GM20000 (cell line): ENCODE results near the gene SOWAHA.

ENCODE experiments used
- DNase-seq: peaks from one replicate; pipeline ENCODE4 v3.0.0; 2012; ENCODE audit warnings: low spot score
- CTCF ChIP-seq: IDR thresholded peaks from 2 replicates; pipeline ENCODE4 v1.5.1; 2012; ENCODE audit warnings: mild to moderate bottlenecking, control low read depth; ENCODE audit errors: extremely low read depth, missing control alignments

The SOWAHA gene

GRCh38 chr5:132779961-132780360 lies 33.1 kb upstream of the SOWAHA start:
- TF ChIP-seq CTCF: no peak
- no peak for DNase-seq

GRCh38 chr5:132780577-132780976 lies 32.5 kb upstream of the SOWAHA start:
- TF ChIP-seq CTCF: no peak
- DNase-seq: no peak

GRCh38 chr5:132781029-132781428 lies 32.1 kb upstream of the SOWAHA start:
- no peak for TF ChIP-seq CTCF

GRCh38 chr5:132782101-132782500 lies 31.0 kb upstream of the SOWAHA start:
- no peak for TF ChIP-seq CTCF

More at GRCh38 chr5:132781029-132781428, 32.1 kb upstream of the SOWAHA start:
- no peak for DNase-seq

GRCh38 chr5:132785365-132785764 lies 27.7 kb upstream of the SOWAHA start:
- no peak for DNase-seq

More at GRCh38 chr5:132782101-132782500, 31.0 kb upstream of the SOWAHA start:
- DNase-seq: no peak

GRCh38 chr5:132785864-132786263 lies 27.2 kb upstream of the SOWAHA start:
- no peak for TF ChIP-seq CTCF
- no peak for DNase-seq

More at GRCh38 chr5:132785365-132785764, 27.7 kb upstream of the SOWAHA start:
- TF ChIP-seq CTCF: no peak

- TF ChIP-seq CTCF: no peak
- DNase-seq: no peak
These were observed 26.0 kb upstream of the SOWAHA start for GRCh38 chr5:132787076-132787475.
